WTC11 (cell line): ENCODE data around the gene C14orf132. TPM values are rescaled to one million over a fixed set of nuclear protein-coding genes. Genes with fewer than 3 reads are reported as not detected.

Source experiments
- ATAC-seq: fragments of 200-7000 bp; cut with Tn5 transposase; 2 replicates; pipeline ENCODE4 v1.10.0; 2021; ENCODE audit warnings: mild to moderate bottlenecking, moderate library complexity
- CTCF ChIA-PET: fragments of 300-600 bp; sonication (Branson Sonifier 250); formaldehyde crosslinking; loops from one replicate; lab custom pipeline; 2021; ENCODE audit warnings: antibody characterized with exemption; lab: Charles Lee
- POLR2A ChIA-PET: fragments of 350-600 bp; sonication (Branson Sonifier 250); formaldehyde crosslinking; loops from one replicate; lab custom pipeline; 2021; ENCODE audit warnings: antibody characterized with exemption; lab: Charles Lee
- DNase-seq: peaks from one replicate; pipeline ENCODE4 v3.0.0; 2021; ENCODE audit warnings: low spot score
- H3K27ac Mint-ChIP-seq: 2 replicates; pipeline ENCODE4 v1.8.0; 2021; ENCODE audit warnings: mixed read lengths
- H3K27me3 Mint-ChIP-seq: 2 replicates; pipeline ENCODE4 v1.8.0; 2021; ENCODE audit warnings: low read depth, mild to moderate bottlenecking, moderate library complexity, mixed read lengths
- H3K36me3 Mint-ChIP-seq: 2 replicates; pipeline ENCODE4 v1.8.0; 2021; ENCODE audit warnings: mixed read lengths
- H3K4me1 Mint-ChIP-seq: 2 replicates; pipeline ENCODE4 v1.8.0; 2022; ENCODE audit warnings: mixed read lengths
- H3K4me3 Mint-ChIP-seq: 2 replicates; pipeline ENCODE4 v1.8.0; 2021; ENCODE audit warnings: mild to moderate bottlenecking, moderate library complexity, mixed read lengths
- H3K9me3 Mint-ChIP-seq: 2 replicates; pipeline ENCODE4 v1.8.0; 2021; ENCODE audit warnings: mixed read lengths
- ARID4B ChIP-seq: sonication (generic); formaldehyde crosslinking; IDR thresholded peaks from 2 replicates; pipeline ENCODE4 v1.8.0; 2023; ENCODE audit warnings: missing genetic modification reagents, mild to moderate bottlenecking, borderline replicate concordance
- CBFB ChIP-seq: sonication (generic); formaldehyde crosslinking; IDR thresholded peaks from 2 replicates; pipeline ENCODE4 v1.8.1; 2022; ENCODE audit warnings: mild to moderate bottlenecking, low read depth, missing genetic modification reagents
- EMX1 ChIP-seq: fragments of 250-450 bp; sonication (Bioruptor Pico); IDR thresholded peaks from 2 replicates; pipeline ENCODE4 v1.8.0; 2021; ENCODE audit warnings: mild to moderate bottlenecking
- ESRRA ChIP-seq: sonication (generic); formaldehyde crosslinking; IDR thresholded peaks from 2 replicates; pipeline ENCODE4 v1.8.1; 2022; ENCODE audit warnings: mild to moderate bottlenecking, missing genetic modification reagents, borderline replicate concordance
- FOXJ3 ChIP-seq: sonication (generic); formaldehyde crosslinking; IDR thresholded peaks from 2 replicates; pipeline ENCODE4 v1.9.0; 2021; ENCODE audit warnings: missing genetic modification reagents, mild to moderate bottlenecking, borderline replicate concordance
- FOXK1 ChIP-seq: sonication (generic); formaldehyde crosslinking; IDR thresholded peaks from 2 replicates; pipeline ENCODE4 v1.8.0; 2022; ENCODE audit warnings: mild to moderate bottlenecking, moderate library complexity, missing genetic modification reagents
- IRF2 ChIP-seq: sonication (generic); formaldehyde crosslinking; IDR thresholded peaks from 2 replicates; pipeline ENCODE4 v1.8.0; 2022; ENCODE audit warnings: low read depth, missing genetic modification reagents, borderline replicate concordance
- MXD4 ChIP-seq: fragments of 250-450 bp; sonication (Bioruptor Pico); IDR thresholded peaks from 2 replicates; pipeline ENCODE4 v1.8.0; 2021; ENCODE audit warnings: mild to moderate bottlenecking, moderate library complexity, borderline replicate concordance
- NR1H2 ChIP-seq: sonication (generic); formaldehyde crosslinking; IDR thresholded peaks from 2 replicates; pipeline ENCODE4 v1.9.0; 2021; ENCODE audit warnings: mild to moderate bottlenecking, moderate library complexity, missing genetic modification reagents
- NR3C1 ChIP-seq: sonication (generic); formaldehyde crosslinking; conservative IDR thresholded peaks from 2 replicates; pipeline ENCODE4 v1.8.1; 2023; ENCODE audit warnings: low read depth, mild to moderate bottlenecking, missing genetic modification reagents
- PRRX2 ChIP-seq: fragments of 250-450 bp; sonication (Bioruptor Pico); IDR thresholded peaks from 2 replicates; pipeline ENCODE4 v1.8.0; 2021; ENCODE audit warnings: mild to moderate bottlenecking
- SOX15 ChIP-seq: fragments of 250-450 bp; sonication (Bioruptor Pico); IDR thresholded peaks from 2 replicates; pipeline ENCODE4 v1.9.0; 2021; ENCODE audit warnings: mild to moderate bottlenecking
- TCF7 ChIP-seq: sonication (generic); formaldehyde crosslinking; IDR thresholded peaks from 2 replicates; pipeline ENCODE4 v1.8.0; 2022; ENCODE audit warnings: mild to moderate bottlenecking, low read depth, missing genetic modification reagents, moderate library complexity
- TEAD1 ChIP-seq: sonication (generic); formaldehyde crosslinking; IDR thresholded peaks from 2 replicates; pipeline ENCODE4 v1.8.0; 2022; ENCODE audit warnings: mild to moderate bottlenecking, missing genetic modification reagents
- ZBTB21 ChIP-seq: sonication (generic); formaldehyde crosslinking; IDR thresholded peaks from 2 replicates; pipeline ENCODE4 v1.8.1; 2023; ENCODE audit warnings: mild to moderate bottlenecking, missing genetic modification reagents, borderline replicate concordance
- ZNF396 ChIP-seq: fragments of 250-450 bp; sonication (Bioruptor Pico); IDR thresholded peaks from 2 replicates; pipeline ENCODE4 v1.8.0; 2021; ENCODE audit warnings: mild to moderate bottlenecking, moderate library complexity, borderline replicate concordance
- total RNA-seq: library from RNA; stranded (reverse); gene quantifications from 3 replicates; pipeline ENCODE4 v1.2.3, GENCODE V29; 2021
- TF ChIP-seq, protein P1 (sequence below): fragments of 250-450 bp; sonication (Bioruptor Pico); IDR thresholded peaks from 2 replicates; pipeline ENCODE4 v2.1.2; 2022; ENCODE audit warnings: mild to moderate bottlenecking, moderate library complexity
- TF ChIP-seq, protein P2 (sequence below): sonication (generic); formaldehyde crosslinking; IDR thresholded peaks from 2 replicates; pipeline ENCODE4 v1.8.0; 2022; ENCODE audit warnings: mild to moderate bottlenecking, missing genetic modification reagents
- TF ChIP-seq, protein P3 (sequence below): fragments of 250-450 bp; sonication (Bioruptor Pico); IDR thresholded peaks from 2 replicates; pipeline ENCODE4 v1.9.0; 2021; ENCODE audit warnings: mild to moderate bottlenecking

Gene C14orf132
- total RNA-seq, 1 experiment from 2014 or later = 14.1 TPM

GRCh38 chr14:96066976-96067375 lies 27.8 kb downstream of the C14orf132 start (continued):
- no peak for TF ChIP-seq ARID4B (CRISPR knock-in tag)
- TF ChIP-seq FOXK1 (CRISPR knock-in tag) = no peak
- TF ChIP-seq EMX1 = no peak
- TF ChIP-seq NR1H2 (CRISPR knock-in tag) = no peak

DNA sequence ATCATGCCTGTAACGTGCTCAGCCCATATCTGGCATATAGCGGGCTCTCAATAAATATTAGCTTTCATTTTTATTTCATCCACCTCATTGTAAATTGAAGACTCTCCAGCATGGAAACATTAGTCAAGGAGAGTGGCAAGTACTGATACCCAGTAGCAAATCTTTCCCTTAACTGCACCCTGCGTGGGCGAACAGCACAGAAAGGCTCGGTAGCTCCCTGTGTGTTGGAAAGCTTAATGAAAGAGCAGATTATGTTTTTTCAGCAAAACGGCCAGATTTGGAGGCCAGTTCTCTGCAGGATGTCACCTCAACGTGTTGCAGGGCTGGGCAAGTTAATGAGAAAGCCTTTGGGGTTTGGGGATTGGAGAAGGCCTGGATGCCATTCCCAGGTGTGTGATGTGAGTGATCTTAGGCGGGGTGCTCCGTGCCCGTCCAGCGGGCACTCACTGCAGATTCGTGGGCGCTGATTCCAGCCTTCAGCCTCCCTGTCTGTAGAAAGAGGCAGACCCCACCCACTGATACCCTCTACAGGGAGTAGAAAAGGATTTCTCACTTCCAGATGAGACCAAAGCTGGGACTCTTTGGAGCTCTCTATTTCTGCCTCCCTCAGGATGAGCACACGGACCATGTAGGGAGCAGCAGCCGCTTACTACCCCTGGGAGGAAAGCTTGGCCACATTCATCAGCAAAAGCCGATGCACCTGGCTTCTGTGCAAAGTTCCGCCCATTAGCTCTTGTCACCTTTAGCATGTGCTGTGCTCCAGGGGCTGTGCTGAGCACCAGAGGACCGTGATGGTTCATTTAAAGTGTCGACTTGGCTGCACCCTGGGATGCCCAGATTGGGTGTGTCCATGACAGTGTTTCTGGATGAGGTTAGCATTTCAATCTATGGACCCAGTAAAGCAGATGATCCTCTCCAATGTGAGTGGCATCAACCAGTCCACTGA lies 29.1 kb downstream of the C14orf132 start:
- DNase-seq (no peak), ATAC-seq (no peak)
- TF ChIP-seq, protein P1, sequence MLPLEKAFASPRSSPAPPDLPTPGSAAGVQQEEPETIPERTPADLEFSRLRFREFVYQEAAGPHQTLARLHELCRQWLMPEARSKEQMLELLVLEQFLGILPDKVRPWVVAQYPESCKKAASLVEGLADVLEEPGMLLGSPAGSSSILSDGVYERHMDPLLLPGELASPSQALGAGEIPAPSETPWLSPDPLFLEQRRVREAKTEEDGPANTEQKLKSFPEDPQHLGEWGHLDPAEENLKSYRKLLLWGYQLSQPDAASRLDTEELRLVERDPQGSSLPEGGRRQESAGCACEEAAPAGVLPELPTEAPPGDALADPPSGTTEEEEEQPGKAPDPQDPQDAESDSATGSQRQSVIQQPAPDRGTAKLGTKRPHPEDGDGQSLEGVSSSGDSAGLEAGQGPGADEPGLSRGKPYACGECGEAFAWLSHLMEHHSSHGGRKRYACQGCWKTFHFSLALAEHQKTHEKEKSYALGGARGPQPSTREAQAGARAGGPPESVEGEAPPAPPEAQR (CRISPR knock-in tag) = no peak
- TF ChIP-seq MXD4 (CRISPR knock-in tag) = no peak
- no peak for TF ChIP-seq IRF2
- H3K9me3 Mint-ChIP-seq = peaks cover 2% of the 10 kb centered on the region; the same call in 1 of the 2 replicates
- no peak overlapping the region for H3K27ac Mint-ChIP-seq
- POLR2A ChIA-PET = no interaction called here
- CTCF ChIA-PET = interaction anchor here (1.1 to 1.9 kb wide), 3 partner anchors 17 to 33 kb away, joined by 3 to 8 read pairs (median 3); no protein-coding TSS in a partner anchor
- peaks cover 2% of the 10 kb centered on the region; the same call in 1 of the 2 replicates for H3K4me1 Mint-ChIP-seq
- no peaks in the 10 kb centered on the region for H3K27me3 Mint-ChIP-seq
- H3K36me3 Mint-ChIP-seq = 0 out of 2 replicates have a peak, but pooled peaks cover 1% of the 10 kb centered on the region
- no peak overlapping the region for H3K4me3 Mint-ChIP-seq

DNA sequence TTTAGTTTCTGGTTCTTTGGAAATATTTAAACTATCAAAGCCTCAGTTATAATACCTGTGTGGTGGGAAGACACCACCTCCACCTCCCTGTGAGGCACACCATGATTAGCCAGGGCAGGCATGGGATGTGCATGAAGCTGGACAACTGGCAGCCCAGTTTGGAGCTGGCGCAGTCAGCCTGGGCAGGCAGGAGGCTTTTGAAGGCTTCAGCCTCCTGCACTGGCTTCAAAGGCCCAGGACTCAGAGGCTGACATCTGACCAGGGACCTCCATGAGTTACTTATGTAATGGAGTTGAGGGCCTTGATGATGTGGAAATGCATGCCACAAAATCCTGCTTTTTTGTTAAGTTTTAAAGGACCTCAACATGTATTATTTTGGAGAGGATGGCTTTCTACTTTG lies 30.3 kb downstream of the C14orf132 start:
- TF ChIP-seq ESRRA = no peak
- no peak for TF ChIP-seq NR3C1
- TF ChIP-seq FOXJ3 (CRISPR knock-in tag) = no peak
- TF ChIP-seq ZNF396 (CRISPR knock-in tag) = no peak
- no peak for TF ChIP-seq TEAD1 (CRISPR knock-in tag)
- TF ChIP-seq, protein P2, sequence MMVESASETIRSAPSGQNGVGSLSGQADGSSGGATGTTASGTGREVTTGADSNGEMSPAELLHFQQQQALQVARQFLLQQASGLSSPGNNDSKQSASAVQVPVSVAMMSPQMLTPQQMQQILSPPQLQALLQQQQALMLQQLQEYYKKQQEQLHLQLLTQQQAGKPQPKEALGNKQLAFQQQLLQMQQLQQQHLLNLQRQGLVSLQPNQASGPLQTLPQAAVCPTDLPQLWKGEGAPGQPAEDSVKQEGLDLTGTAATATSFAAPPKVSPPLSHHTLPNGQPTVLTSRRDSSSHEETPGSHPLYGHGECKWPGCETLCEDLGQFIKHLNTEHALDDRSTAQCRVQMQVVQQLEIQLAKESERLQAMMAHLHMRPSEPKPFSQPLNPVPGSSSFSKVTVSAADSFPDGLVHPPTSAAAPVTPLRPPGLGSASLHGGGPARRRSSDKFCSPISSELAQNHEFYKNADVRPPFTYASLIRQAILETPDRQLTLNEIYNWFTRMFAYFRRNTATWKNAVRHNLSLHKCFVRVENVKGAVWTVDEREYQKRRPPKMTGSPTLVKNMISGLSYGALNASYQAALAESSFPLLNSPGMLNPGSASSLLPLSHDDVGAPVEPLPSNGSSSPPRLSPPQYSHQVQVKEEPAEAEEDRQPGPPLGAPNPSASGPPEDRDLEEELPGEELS = no peak
- TF ChIP-seq, protein P3, sequence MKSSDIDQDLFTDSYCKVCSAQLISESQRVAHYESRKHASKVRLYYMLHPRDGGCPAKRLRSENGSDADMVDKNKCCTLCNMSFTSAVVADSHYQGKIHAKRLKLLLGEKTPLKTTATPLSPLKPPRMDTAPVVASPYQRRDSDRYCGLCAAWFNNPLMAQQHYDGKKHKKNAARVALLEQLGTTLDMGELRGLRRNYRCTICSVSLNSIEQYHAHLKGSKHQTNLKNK (CRISPR knock-in tag) = no peak
- no peak for TF ChIP-seq MXD4 (CRISPR knock-in tag)
- TF ChIP-seq ZBTB21 (CRISPR knock-in tag) = no peak
- no peak for TF ChIP-seq PRRX2 (CRISPR knock-in tag)
- no peak for TF ChIP-seq CBFB (CRISPR knock-in tag)
- TF ChIP-seq ARID4B (CRISPR knock-in tag) = no peak
- no peak for TF ChIP-seq SOX15 (CRISPR knock-in tag)
- no peak for TF ChIP-seq TCF7 (CRISPR knock-in tag)
- POLR2A ChIA-PET = no interaction called here
- CTCF ChIA-PET = no interaction called here
- Mint-ChIP-seq H3K27me3 (no peaks in the 10 kb centered on the region), H3K36me3 (0 out of 2 replicates have a peak, but pooled peaks cover 3% of the 10 kb centered on the region), H3K4me3 (no peak overlapping the region), H3K9me3 (peaks cover 7% of the 10 kb centered on the region), H3K4me1 (peaks cover 2% of the 10 kb centered on the region; the same call in 1 of the 2 replicates), H3K27ac (no peak overlapping the region)
- no peak for ATAC-seq
- DNase-seq = no peak
